Psoas muscle (tissue), 8 donors: ENCODE data around the gene BTBD6. TPM values are rescaled to one million over a fixed set of nuclear protein-coding genes. Genes with fewer than 3 reads are reported as not detected.
A peak's percentile ranks its signal among the peaks of the same experiment; 100 is the strongest.

Experiments used
- ATAC-seq, 4 donors: fragments of 200-7000 bp; cut with Tn5 transposase; one replicate each; pipeline ENCODE4 v1.9.1; 2020; ENCODE audit warnings: moderate library complexity in 3 of 4, mild to moderate bottlenecking in 2 of 4
- DNase-seq, 2 donors: peaks; one replicate each; pipeline ENCODE4 v3.0.0-alpha.2; 2020
- H3K27ac ChIP-seq: fragments of 200-600 bp; one replicate; pipeline ENCODE4 v1.8.0; 2022
- H3K27me3 ChIP-seq, 3 donors: fragments of 200-600 bp in 1 of 3; one replicate each; pipeline versions ENCODE4 v1.6.1 to v1.8.0; 2013 to 2022; ENCODE audit warnings: low read length in 2 of 3, mild to moderate bottlenecking in 2 of 3, moderate library complexity in 1 of 3; ENCODE audit not compliant: insufficient read depth in 3 of 3
- H3K36me3 ChIP-seq, 2 donors: fragments of 200-600 bp in 1 of 2; one replicate each; pipeline versions ENCODE4 v1.6.1 to v1.8.0; 2013 to 2022; ENCODE audit warnings: low read depth in 1 of 2, mild to moderate bottlenecking in 1 of 2, moderate library complexity in 1 of 2; ENCODE audit not compliant: insufficient read depth in 1 of 2
- H3K4me1 ChIP-seq: fragments of 200-600 bp; one replicate; pipeline ENCODE4 v1.8.0; 2022
- H3K4me3 ChIP-seq: fragments of 200-600 bp; one replicate; pipeline ENCODE4 v1.8.0; 2022; ENCODE audit warnings: mild to moderate bottlenecking
- H3K9me3 ChIP-seq: fragments of 200-600 bp; one replicate; pipeline ENCODE4 v1.8.0; 2022
- CTCF ChIP-seq: fragments of 200-600 bp; IDR thresholded peaks from one replicate; pipeline ENCODE4 v1.8.0; 2022; ENCODE audit warnings: antibody characterized with exemption
- WGBS, 3 donors: extraction: QIAGEN DNeasy Blood & Tissue Kit; methylation state at CpG; one replicate each; pipeline versions ENCODE4 v1.1.6 to v1.1.7; 2013; 5-methylcytosine and 5-hydroxymethylcytosine counted together
- intact Hi-C, 2 donors: fragments of 100-400 bp; cut with DNase I; formaldehyde crosslinking; loops; one replicate each; pipeline versions ENCODE4 v1.11.0 to v1.14.2; 2022
- polyA plus RNA-seq, 3 donors: library from polyadenylated mRNA; stranded (reverse); fragments of 200-250 nt; gene quantifications; one replicate each; pipeline ENCODE4 v1.2.3, GENCODE V29; 2013
- total RNA-seq, 4 donors: library from RNA; stranded (reverse); fragmentation: NEBNext Ultra II Directional in 2 of 4; extraction: Animal tissue kit (Norgen Biotek cat#: 25700) in 2 of 4; gene quantifications; one replicate each; pipeline versions ENCODE4 v1.2.1 to v1.2.4, GENCODE V29; 2021 to 2023
- donor health status: healthy with polysubstance abuse.
- donor health status: DM: no; HTN: no; CAD: no; lungs with moderate emphysema.
- donor health status: Bipolar disorder and iron deficiency.
- donor health status: healthy.
- donor health status: DM: yes; HTN: yes; CAD: no.
- donor health status: DM: no; HTN: no; CAD: no.
- donor health status: DM: no; HTN: no; CAD: no.
- donor health status: DM: yes; HTN: yes; CAD: no.

Gene BTBD6
- total and polyA plus RNA-seq, 7 donors = 48.3 to 79.7 (median 72.2) TPM

GRCh38 chr14:105228562-105228961, 19.8 kb upstream of the BTBD6 start:
- no peak for TF ChIP-seq CTCF
- Histone ChIP-seq H3K4me3 (no peak overlapping the region), H3K27me3 (no peaks in the 10 kb centered on the region), H3K4me1 (no peaks in the 10 kb centered on the region), H3K36me3 (peaks cover 0 to 45% of the 10 kb centered on the region in 2 donors), H3K9me3 (no peaks in the 10 kb centered on the region), H3K27ac (no peak overlapping the region)
- 67 to 71% (median 67%) methylated on average over 17 of the region's 17 CpGs for WGBS, 3 donors
- no peak for ATAC-seq
- DNase-seq = no peak
- intact Hi-C loops = no loop called here

GRCh38 chr14:105229099-105229655, 19.2 kb upstream of the BTBD6 start:
- Histone ChIP-seq H3K27ac (no peak overlapping the region), H3K4me3 (no peak overlapping the region), H3K27me3 (no peaks in the 10 kb centered on the region), H3K36me3 (peaks cover 0 to 41% of the 10 kb centered on the region in 2 donors), H3K9me3 (no peaks in the 10 kb centered on the region), H3K4me1 (no peaks in the 10 kb centered on the region)
- 89 to 92% (median 92%) methylated on average over 17 to 18 of the region's 18 CpGs for WGBS, 3 donors
- DNase-seq = no peak
- ATAC-seq = no peak
- no peak for TF ChIP-seq CTCF
- intact Hi-C loops = no loop called here

GRCh38 chr14:105240811-105241576, 7.3 kb upstream of the BTBD6 start:
- H3K27ac ChIP-seq = no peak overlapping the region
- DNase-seq (no peak), ATAC-seq (peak in 1 of 4 donors; percentile 35)
- H3K4me1 ChIP-seq = peaks cover 5% of the 10 kb centered on the region
- no peaks in the 10 kb centered on the region for H3K27me3 ChIP-seq
- TF ChIP-seq CTCF = no peak
- H3K9me3 ChIP-seq = no peaks in the 10 kb centered on the region
- peaks cover 0 to 5% of the 10 kb centered on the region in 2 donors for H3K36me3 ChIP-seq
- intact Hi-C loops = no loop called here
- H3K4me3 ChIP-seq = no peak overlapping the region
- WGBS, 3 donors = 93 to 97% (median 95%) methylated on average over 27 of the region's 31 CpGs

GRCh38 chr14:105241641-105242040, 6.7 kb upstream of the BTBD6 start:
- no peak overlapping the region for H3K27ac ChIP-seq
- H3K9me3 ChIP-seq = no peaks in the 10 kb centered on the region
- no peak overlapping the region for H3K4me3 ChIP-seq
- ATAC-seq (peak in 1 of 4 donors; percentile 37), DNase-seq (no peak)
- TF ChIP-seq CTCF = no peak
- no peaks in the 10 kb centered on the region for H3K27me3 ChIP-seq
- H3K36me3 ChIP-seq = peaks cover 0 to 5% of the 10 kb centered on the region in 2 donors
- intact Hi-C loops = no loop called here
- peaks cover 5% of the 10 kb centered on the region for H3K4me1 ChIP-seq
- 87 to 97% (median 96%) methylated on average over 19 of the region's 19 CpGs for WGBS, 3 donors
